GM10248 (cell line): ENCODE measurements around the gene MGAT1.
"Not testable (repeated sequence)": the region's sequence is repeated elsewhere in the genome, so short reads cannot be mapped to it uniquely, and the experiment has no call there.

Experiments
- CTCF ChIA-PET: fragments of 300-600 bp; sonication (Branson Sonifier 250); formaldehyde crosslinking; extraction: SDS; loops from one replicate; lab custom pipeline; 2021; ENCODE audit warnings: antibody characterized with exemption; lab: Yijun Ruan, JAX
- POLR2A ChIA-PET: fragments of 350-650 bp; sonication (Branson Sonifier 250); formaldehyde crosslinking; extraction: SDS; loops from one replicate; lab custom pipeline; 2020; ENCODE audit warnings: antibody characterized with exemption; lab: Yijun Ruan, JAX
- DNase-seq: peaks from one replicate; pipeline ENCODE4 v3.0.0; 2012; ENCODE audit errors: extremely low spot score
- CTCF ChIP-seq: IDR thresholded peaks from 2 replicates; pipeline ENCODE4 v1.5.1; 2012; ENCODE audit warnings: mild to moderate bottlenecking, low read depth; ENCODE audit errors: extremely low read depth, missing control alignments, control extremely low read depth

Gene MGAT1

GRCh38 chr5:180782748-180783147 lies 19.9 kb downstream of the MGAT1 start:
- POLR2A ChIA-PET, result no interaction called here
- CTCF ChIA-PET, result interaction anchor here (1.1 to 1.8 kb wide), 3 partner anchors 9 to 86 kb away, joined by 4 to 6 read pairs (median 5); no protein-coding TSS in a partner anchor
- no peak for TF ChIP-seq CTCF
- DNase-seq, result no peak

GRCh38 chr5:180781900-180782326 lies 20.7 kb downstream of the MGAT1 start:
- CTCF ChIA-PET, result interaction anchor here (1.5 to 1.8 kb wide), 3 partner anchors 9 to 87 kb away, joined by 3 to 6 read pairs (median 5); no protein-coding TSS in a partner anchor
- POLR2A ChIA-PET, DNase-seq: not testable (repeated sequence)

- POLR2A ChIA-PET, result no interaction called here
- TF ChIP-seq CTCF, result no peak
- CTCF ChIA-PET, result interaction anchor here (1.6 kb wide), 1 partner anchor 10 kb away, joined by 3 read pairs; no protein-coding TSS in a partner anchor
- DNase-seq, result no peak
Measured at GRCh38 chr5:180779985-180780610, 22.5 kb downstream of the MGAT1 start.

GRCh38 chr5:180777475-180777874 lies 25.1 kb downstream of the MGAT1 start:
- ChIA-PET POLR2A (no interaction called here), CTCF (no interaction called here)
- DNase-seq, result no peak
- no peak for TF ChIP-seq CTCF

GRCh38 chr5:180776376-180776775 lies 26.2 kb downstream of the MGAT1 start:
- CTCF ChIA-PET, result interaction anchor here (1.0 kb wide), 1 partner anchor 9 kb away, joined by 3 read pairs; no protein-coding TSS in a partner anchor
- no peak for TF ChIP-seq CTCF
- POLR2A ChIA-PET, result no interaction called here
- DNase-seq, result no peak

- POLR2A ChIA-PET, result no interaction called here
- TF ChIP-seq CTCF, result no peak
- DNase-seq, result no peak
- CTCF ChIA-PET, result interaction anchor here (1.0 kb wide), 1 partner anchor 9 kb away, joined by 3 read pairs; no protein-coding TSS in a partner anchor
Measured at GRCh38 chr5:180775624-180776023, 27.0 kb downstream of the MGAT1 start.

GRCh38 chr5:180771839-180772238 lies 30.8 kb downstream of the MGAT1 start:
- POLR2A ChIA-PET, result no interaction called here
- TF ChIP-seq CTCF, result no peak
- CTCF ChIA-PET, result no interaction called here
- DNase-seq, result no peak
